HCT116 (cell line): ENCODE data around the gene ARHGAP40. TPM values are rescaled to one million over a fixed set of nuclear protein-coding genes. Genes with fewer than 3 reads are reported as not detected.

Source experiments
- ATAC-seq: fragments of 200-7000 bp; cut with Tn5 transposase; 2 replicates; pipeline ENCODE4 v1.9.1; 2020; ENCODE audit warnings: mild to moderate bottlenecking, moderate library complexity
- BruUV-seq: library from RNA; stranded (reverse); fragments of 400-500 nt; replicated peaks from 2 replicates; lab custom pipeline; 2021; lab: Mats Ljungman, UMichigan
- CTCF ChIA-PET: fragments of 300-600 bp; sonication (Branson Sonifier 250); formaldehyde crosslinking; loops from one replicate; lab custom pipeline; 2021; ENCODE audit warnings: antibody characterized with exemption; lab: Charles Lee
- POLR2A ChIA-PET: fragments of 300-600, 350-600 bp; sonication (Branson Sonifier 250); formaldehyde crosslinking; loops from one replicate; lab custom pipeline; 2021; ENCODE audit warnings: antibody characterized with exemption; lab: Charles Lee
- RAD21 ChIA-PET, 2 experiments: fragments of 300-600 bp; sonication (Branson Sonifier 250); formaldehyde crosslinking; loops; one replicate each; lab custom pipeline; 2023; ENCODE audit warnings: low total read pairs in 2 of 2; ENCODE audit not compliant: uncharacterized antibody in 2 of 2, unreplicated experiment in 2 of 2, low non-redundant PET in 1 of 2; lab: Charles Lee
- DNase-seq: peaks from one replicate; pipeline ENCODE4 v3.0.0-alpha.2; 2010; ENCODE audit warnings: low read depth, low spot score
- H2AFZ ChIP-seq: fragments of 200-600 bp; shearing (Covaris generic), sonication (generic); 2 replicates; pipeline ENCODE4 v1.6.1; 2017; ENCODE audit warnings: low read depth, mixed run types, mixed read lengths, antibody characterized with exemption, low read length; ENCODE audit not compliant: poor library complexity, severe bottlenecking
- H3K27ac ChIP-seq: 2 replicates; pipeline ENCODE4 v1.5.1; 2012; ENCODE audit warnings: low read depth, low read length
- H3K27me3 ChIP-seq: fragments of 200-600 bp; sonication (generic); 2 replicates; pipeline ENCODE4 v1.6.1; 2016; ENCODE audit warnings: mixed run types, low read length, mixed read lengths; ENCODE audit not compliant: insufficient read depth
- H3K36me3 ChIP-seq, 2 experiments: fragments of 200-500 bp in 1 of 2; fragments of 200-600 bp in 1 of 2; sonication (Bioruptor generic) in 1 of 2; sonication (generic) in 1 of 2; 2 replicates each; pipeline versions ENCODE4 v1.5.1 to v1.6.1; 2014 to 2016; ENCODE audit warnings: low read length in 2 of 2, inconsistent platforms in 1 of 2, mixed read lengths in 1 of 2, mixed run types in 1 of 2; ENCODE audit not compliant: insufficient read depth in 2 of 2, control insufficient read depth in 1 of 2
- H3K4me1 ChIP-seq, 2 experiments: fragments of 200-600 bp in 1 of 2; sonication (generic) in 1 of 2; 2 replicates each; pipeline versions ENCODE4 v1.5.1 to v1.6.1; 2012 to 2017; ENCODE audit warnings: low read length in 2 of 2, inconsistent platforms in 1 of 2, mild to moderate bottlenecking in 1 of 2, mixed read lengths in 1 of 2, mixed run types in 1 of 2, moderate library complexity in 1 of 2; ENCODE audit not compliant: insufficient read depth in 2 of 2, control insufficient read depth in 1 of 2
- H3K4me2 ChIP-seq: fragments of 200-600 bp; sonication (generic); 2 replicates; pipeline ENCODE4 v1.6.1; 2017; ENCODE audit warnings: mixed run types, low read length, mixed read lengths
- H3K4me3 ChIP-seq, 2 experiments: fragments of 200-600 bp in 1 of 2; sonication (generic) in 1 of 2; replicated peaks in 1 of 2; 2 replicates each; pipeline ENCODE4 v1.5.1; 2011 to 2016; ENCODE audit warnings: low read length in 2 of 2, control low read depth in 1 of 2, low read depth in 1 of 2, mild to moderate bottlenecking in 1 of 2, mixed read lengths in 1 of 2, mixed run types in 1 of 2
- H3K79me2 ChIP-seq: fragments of 200-600 bp; sonication (generic); 2 replicates; pipeline ENCODE4 v1.6.1; 2017; ENCODE audit warnings: mild to moderate bottlenecking, mixed run types, low read length, moderate library complexity, mixed read lengths; ENCODE audit not compliant: insufficient read depth
- H3K9ac ChIP-seq: fragments of 200-600 bp; sonication (generic); 2 replicates; pipeline ENCODE4 v1.6.1; 2016; ENCODE audit warnings: low read length, mixed read lengths
- H3K9me2 ChIP-seq: fragments of 200-600 bp; sonication (generic), shearing (Covaris generic); 2 replicates; pipeline ENCODE4 v1.6.1; 2017; ENCODE audit warnings: mixed run types, mild to moderate bottlenecking, moderate library complexity; ENCODE audit not compliant: insufficient read depth
- H3K9me3 ChIP-seq, 2 experiments: fragments of 200-500 bp in 1 of 2; fragments of 200-600 bp in 1 of 2; sonication (Bioruptor generic) in 1 of 2; sonication (generic) in 1 of 2; 2 replicates each; pipeline ENCODE4 v1.6.1; 2014 to 2017; ENCODE audit warnings: low read length in 2 of 2, mixed read lengths in 2 of 2, inconsistent platforms in 1 of 2, low read depth in 1 of 2, mild to moderate bottlenecking in 1 of 2, mixed run types in 1 of 2, moderate library complexity in 1 of 2; ENCODE audit not compliant: control insufficient read depth in 1 of 2, insufficient read depth in 1 of 2
- H4K20me1 ChIP-seq: fragments of 200-600 bp; sonication (generic), shearing (Covaris generic); 2 replicates; pipeline ENCODE4 v1.6.1; 2017; ENCODE audit warnings: mixed run types, mild to moderate bottlenecking, moderate library complexity; ENCODE audit not compliant: insufficient read depth
- ATF3 ChIP-seq: IDR thresholded peaks from 2 replicates; pipeline ENCODE4 v1.6.1; 2012
- CBX3 ChIP-seq: IDR thresholded peaks from 2 replicates; pipeline ENCODE4 v1.6.1; 2012; ENCODE audit warnings: low read depth
- CEBPB ChIP-seq: IDR thresholded peaks from 2 replicates; pipeline ENCODE4 v1.6.1; 2012; ENCODE audit warnings: low read depth
- CTCF ChIP-seq, 3 experiments: fragments of 200-600 bp in 1 of 3; sonication (generic) in 1 of 3; IDR thresholded peaks in 2 of 3; conservative IDR thresholded peaks in 1 of 3; 2 replicates each; pipeline ENCODE4 v1.5.1; 2012 to 2017; ENCODE audit warnings: low read depth in 2 of 3, low read length in 2 of 3, antibody characterized with exemption in 1 of 3, borderline replicate concordance in 1 of 3, control low read depth in 1 of 3, mild to moderate bottlenecking in 1 of 3, mixed read lengths in 1 of 3, mixed run types in 1 of 3, moderate library complexity in 1 of 3; ENCODE audit not compliant: insufficient read depth in 1 of 3
- EGR1 ChIP-seq: IDR thresholded peaks from 2 replicates; pipeline ENCODE4 v1.6.1; 2012; ENCODE audit warnings: low read depth
- ELF1 ChIP-seq: IDR thresholded peaks from 2 replicates; pipeline ENCODE4 v1.6.1; 2012; ENCODE audit warnings: low read depth, borderline replicate concordance
- EZH2phosphoT487 ChIP-seq: fragments of 200-600 bp; IDR thresholded peaks from 2 replicates; pipeline ENCODE4 v1.6.1; 2018; ENCODE audit warnings: antibody characterized with exemption, borderline replicate concordance
- FOSL1 ChIP-seq: IDR thresholded peaks from 2 replicates; pipeline ENCODE4 v1.6.1; 2012; ENCODE audit warnings: low read depth
- POLR2A ChIP-seq: IDR thresholded peaks from 2 replicates; pipeline ENCODE4 v1.7.0; 2011; ENCODE audit warnings: borderline replicate concordance; ENCODE audit not compliant: insufficient read depth, insufficient read length; ENCODE audit errors: extremely low read depth
- POLR2AphosphoS5 ChIP-seq: IDR thresholded peaks from 2 replicates; pipeline ENCODE4 v1.6.1; 2011; ENCODE audit warnings: mild to moderate bottlenecking, low read depth, low read length, moderate library complexity
- RAD21 ChIP-seq: IDR thresholded peaks from 2 replicates; pipeline ENCODE4 v1.6.1; 2012; ENCODE audit warnings: low read depth, mild to moderate bottlenecking
- SIN3A ChIP-seq: IDR thresholded peaks from 2 replicates; pipeline ENCODE4 v1.6.1; 2012; ENCODE audit warnings: low read depth
- TCF7L2 ChIP-seq: IDR thresholded peaks from 2 replicates; pipeline ENCODE4 v1.7.0; 2011; ENCODE audit warnings: borderline replicate concordance, inconsistent platforms; ENCODE audit not compliant: insufficient read depth, insufficient read length; ENCODE audit errors: extremely low read depth
- YY1 ChIP-seq: IDR thresholded peaks from 2 replicates; pipeline ENCODE4 v1.6.1; 2011; ENCODE audit warnings: low read length, low read depth, moderate library complexity, mild to moderate bottlenecking; ENCODE audit not compliant: insufficient replicate concordance; ENCODE audit errors: extremely low read depth
- ZFX ChIP-seq: fragments of 450-650 bp; IDR thresholded peaks from 2 replicates; pipeline ENCODE4 v1.6.1; 2017
- intact Hi-C: fragments of 100-400 bp; cut with micrococcal nuclease; formaldehyde crosslinking; loops from 2 replicates; pipeline ENCODE4 v1.10.0; 2022
- total RNA-seq: library from RNA; stranded (reverse); gene quantifications from one replicate; pipeline ENCODE4 v1.2.1, GENCODE V29; 2021; ENCODE audit not compliant: unreplicated experiment
- TF ChIP-seq, protein P1 (sequence below): IDR thresholded peaks from 2 replicates; pipeline ENCODE4 v1.6.1; 2011; ENCODE audit warnings: mild to moderate bottlenecking, low read length, moderate library complexity; ENCODE audit not compliant: insufficient replicate concordance; ENCODE audit errors: extremely low read depth

The ARHGAP40 gene
- total RNA-seq, 1 experiment from 2014 or later, result 3.4 TPM

DNA sequence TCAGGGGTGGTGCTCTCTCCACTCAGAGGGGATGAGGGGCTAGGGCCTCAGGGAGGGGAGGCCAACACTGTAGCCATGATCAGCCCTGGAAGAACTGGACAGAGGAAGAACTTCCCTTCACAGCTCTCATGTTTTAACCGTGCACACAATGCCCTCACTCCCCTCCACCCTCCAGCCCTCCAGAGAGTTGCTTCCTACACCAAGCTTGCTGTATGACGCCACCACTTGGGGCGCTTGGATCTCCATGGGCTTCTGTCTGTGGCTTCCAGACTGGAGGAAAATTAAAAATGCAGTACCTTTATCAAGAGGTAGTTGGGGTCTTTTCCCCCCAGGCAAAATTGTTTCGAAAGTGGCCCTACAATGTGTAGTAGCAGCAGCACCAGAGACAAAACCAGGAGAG lies 48.4 kb downstream of the ARHGAP40 start:
- no peaks in the 10 kb centered on the region for H3K79me2 ChIP-seq
- TF ChIP-seq YY1 (no peak), POLR2AphosphoS5 (no peak), CEBPB (no peak), CTCF (IDR thresholded peaks at IDR 0.05 in 2 of 3, conservative IDR thresholded peaks at IDR 0.05 in 1 of 3; ENCODE audit: borderline replicate concordance in 1 of 3, insufficient read depth in 1 of 3, low read depth in 2 of 3, low read length in 2 of 3) (no peak), ATF3 (no peak), ELF1 (no peak), CBX3 (no peak), POLR2A (no peak), TCF7L2 (no peak), FOSL1 (no peak), EZH2phosphoT487 (no peak), RAD21 (no peak), ZFX (no peak), SIN3A (no peak), EGR1 (no peak)
- TF ChIP-seq, protein P1, sequence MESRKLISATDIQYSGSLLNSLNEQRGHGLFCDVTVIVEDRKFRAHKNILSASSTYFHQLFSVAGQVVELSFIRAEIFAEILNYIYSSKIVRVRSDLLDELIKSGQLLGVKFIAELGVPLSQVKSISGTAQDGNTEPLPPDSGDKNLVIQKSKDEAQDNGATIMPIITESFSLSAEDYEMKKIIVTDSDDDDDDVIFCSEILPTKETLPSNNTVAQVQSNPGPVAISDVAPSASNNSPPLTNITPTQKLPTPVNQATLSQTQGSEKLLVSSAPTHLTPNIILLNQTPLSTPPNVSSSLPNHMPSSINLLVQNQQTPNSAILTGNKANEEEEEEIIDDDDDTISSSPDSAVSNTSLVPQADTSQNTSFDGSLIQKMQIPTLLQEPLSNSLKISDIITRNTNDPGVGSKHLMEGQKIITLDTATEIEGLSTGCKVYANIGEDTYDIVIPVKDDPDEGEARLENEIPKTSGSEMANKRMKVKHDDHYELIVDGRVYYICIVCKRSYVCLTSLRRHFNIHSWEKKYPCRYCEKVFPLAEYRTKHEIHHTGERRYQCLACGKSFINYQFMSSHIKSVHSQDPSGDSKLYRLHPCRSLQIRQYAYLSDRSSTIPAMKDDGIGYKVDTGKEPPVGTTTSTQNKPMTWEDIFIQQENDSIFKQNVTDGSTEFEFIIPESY, result no peak
- POLR2A ChIA-PET, result no interaction called here
- no peak overlapping the region for H2AFZ ChIP-seq
- CTCF ChIA-PET, result interaction anchor here (0.8 to 2.4 kb wide), 8 partner anchors 9 to 243 kb away, joined by 3 to 11 read pairs (median 4); no protein-coding TSS in a partner anchor
- no peak overlapping the region for H3K9ac ChIP-seq
- H3K4me1 ChIP-seq, result peaks cover 2 to 13% of the 10 kb centered on the region in 2 experiments; a peak in 3 of 4 replicates
- no peaks in the 10 kb centered on the region for H3K9me3 ChIP-seq
- no peaks in the 10 kb centered on the region for H3K9me2 ChIP-seq
- no TSS peak for BruUV-seq
- H3K4me2 ChIP-seq, result no peak overlapping the region
- intact Hi-C loops, result no loop called here
- no peak overlapping the region for H3K4me3 ChIP-seq
- no peaks in the 10 kb centered on the region for H3K27me3 ChIP-seq
- DNase-seq, result no peak
- H3K36me3 ChIP-seq, result no peaks in the 10 kb centered on the region
- no peaks in the 10 kb centered on the region for H4K20me1 ChIP-seq
- RAD21 ChIA-PET, result no interaction called here
- no peak for ATAC-seq
- no peak overlapping the region for H3K27ac ChIP-seq
